Motor neuron (in vitro differentiated cells): ENCODE data around the gene ARL3. TPM values are rescaled to one million over a fixed set of nuclear protein-coding genes. Genes with fewer than 3 reads are reported as not detected.
"Not testable (repeated sequence)": the region's sequence is repeated elsewhere in the genome, so short reads cannot be mapped to it uniquely, and the experiment has no call there.

ENCODE experiments used
- ATAC-seq, 8 experiments: fragments of 200-7000 bp; cut with Tn5 transposase; replicated peaks in 6 of 8; 2 replicates each; pipeline ENCODE4 v1.8.0; 2021; ENCODE audit warnings: mild to moderate bottlenecking in 8 of 8, moderate library complexity in 8 of 8
- H3K27ac ChIP-seq, 2 donors: fragments of 250-450 bp; sonication (Bioruptor Pico); 2 replicates each; pipeline ENCODE4 v1.9.0; 2021; ENCODE audit warnings: antibody characterized with exemption in 2 of 2, mild to moderate bottlenecking in 2 of 2, moderate library complexity in 1 of 2
- H3K4me1 ChIP-seq, 2 donors: fragments of 250-450 bp; sonication (Bioruptor Pico); replicated peaks in 1 of 2; 2 replicates each; pipeline ENCODE4 v1.6.1; 2021; ENCODE audit warnings: antibody characterized with exemption in 2 of 2, mild to moderate bottlenecking in 2 of 2, moderate library complexity in 1 of 2
- H3K4me3 ChIP-seq, 5 donors: fragments of 250-450 bp; sonication (Bioruptor Pico); 2 replicates each; pipeline ENCODE4 v1.9.0; 2021; ENCODE audit warnings: antibody characterized with exemption in 5 of 5, mild to moderate bottlenecking in 5 of 5, moderate library complexity in 4 of 5
- WGBS, 10 experiments: fragments of 450-650 bp; shearing (Covaris generic); methylation state at CpG; one replicate each; pipeline ENCODE4 v1.0.0; 2022; 5-methylcytosine and 5-hydroxymethylcytosine counted together
- in situ Hi-C, 9 experiments: fragments of 400-800 bp; cut with MboI; loops; one replicate each; pipeline ENCODE4 v1.15.0; 2021; ENCODE audit warnings: low sequenced_read_pairs in 9 of 9, low pct_unique_long_range_greater_than_20kb in 2 of 9; ENCODE audit not compliant: unreplicated experiment in 9 of 9
- total RNA-seq, 8 experiments: library from RNA; unstranded; fragments of 300-600 nt; gene quantifications; 2 replicates each; pipeline versions ENCODE4 v1.2.3 to v1.2.4, GENCODE V29; 2022

Gene ARL3
- total RNA-seq, 8 experiments from 2014 or later, result 4.9 to 29.8 (median 19.4) TPM

DNA sequence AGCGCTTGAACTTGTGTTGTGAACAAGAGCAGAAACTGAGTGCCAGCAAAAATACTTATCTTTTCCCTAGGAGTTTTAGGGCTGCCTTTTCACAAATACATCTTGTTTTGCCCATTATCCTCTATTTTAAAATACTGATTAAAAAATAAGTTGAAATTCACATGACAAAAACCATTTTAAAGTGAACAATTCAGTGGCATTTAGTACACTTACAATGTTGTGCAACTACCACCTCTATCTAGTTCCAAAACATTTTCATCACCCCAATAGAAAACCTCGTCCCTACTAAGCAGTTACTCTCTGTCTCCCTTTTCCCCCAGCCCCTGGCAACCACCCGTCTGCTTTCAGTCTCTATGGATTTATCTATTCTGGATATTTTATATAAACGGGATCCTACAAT is 31.0 kb upstream of the ARL3 start:
- no peak for ATAC-seq
- WGBS, 10 experiments, result 0 to 100% (median 76%) methylated on average over 1 to 4 of the region's 4 CpGs; no CpG with 5 or more reads in 1 of the 10 experiments
- peaks cover 0 to 8% of the 10 kb centered on the region in 2 donors for H3K4me1 ChIP-seq
- in situ Hi-C loops, result loop anchor here in 4 of 9 experiments (25.0 kb wide), 3 partner anchors 142 to 317 kb away; partner anchors contain the start of gene CNNM2 (in 3 of the 4)
- peak overlapping the region in 2 of 5 donors; percentile 69 for H3K4me3 ChIP-seq
- H3K27ac ChIP-seq, result no peak overlapping the region

DNA sequence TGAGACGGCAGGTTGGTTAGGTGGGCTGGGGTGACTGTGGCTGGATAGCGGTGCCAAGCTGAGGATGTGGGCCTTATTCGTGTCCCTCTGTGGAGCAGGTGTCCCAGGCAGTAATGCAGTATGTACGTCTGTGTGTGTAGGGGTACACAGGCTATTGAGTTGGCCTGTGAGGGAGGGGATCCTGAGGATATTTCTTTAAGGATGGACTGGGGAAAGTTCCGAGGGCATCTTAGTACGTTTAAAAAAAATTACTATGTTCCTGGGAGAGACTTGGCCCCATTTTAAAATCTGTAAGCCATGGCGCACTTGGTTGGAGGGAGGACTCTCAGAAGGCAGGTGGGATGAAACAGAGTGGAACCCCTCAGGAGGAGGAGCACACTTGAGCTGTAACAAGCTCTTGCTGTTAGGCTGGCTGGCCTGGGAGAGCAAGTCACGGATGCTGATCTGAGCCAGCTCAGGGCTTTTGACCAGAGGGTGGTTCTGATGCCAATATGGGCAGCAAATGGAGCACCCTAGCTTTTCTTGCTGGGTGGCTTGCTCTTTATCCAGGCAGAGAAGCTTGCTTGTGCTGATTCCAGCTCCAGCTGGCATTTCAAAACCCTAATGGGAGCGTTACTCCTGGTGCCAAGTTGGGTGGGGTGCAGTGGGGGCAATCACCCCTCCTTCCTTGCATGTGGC is 30.3 kb upstream of the ARL3 start:
- Histone ChIP-seq H3K27ac (peak overlapping the region; percentile 18 to 46), H3K4me1 (peaks cover 0 to 8% of the 10 kb centered on the region in 2 donors), H3K4me3 (peak overlapping the region; percentile 69 to 79 (median 69))
- WGBS, 10 experiments, result 0 to 40% (median 12%) methylated on average over 1 to 7 of the region's 9 CpGs; no CpG with 5 or more reads in 1 of the 10 experiments
- in situ Hi-C loops, result loop anchor here in 4 of 9 experiments (25.0 kb wide), 3 partner anchors 143 to 318 kb away; partner anchors contain the start of gene CNNM2 (in 3 of the 4)
- ATAC-seq, result peak; percentile 4 to 17 (median 10)

DNA sequence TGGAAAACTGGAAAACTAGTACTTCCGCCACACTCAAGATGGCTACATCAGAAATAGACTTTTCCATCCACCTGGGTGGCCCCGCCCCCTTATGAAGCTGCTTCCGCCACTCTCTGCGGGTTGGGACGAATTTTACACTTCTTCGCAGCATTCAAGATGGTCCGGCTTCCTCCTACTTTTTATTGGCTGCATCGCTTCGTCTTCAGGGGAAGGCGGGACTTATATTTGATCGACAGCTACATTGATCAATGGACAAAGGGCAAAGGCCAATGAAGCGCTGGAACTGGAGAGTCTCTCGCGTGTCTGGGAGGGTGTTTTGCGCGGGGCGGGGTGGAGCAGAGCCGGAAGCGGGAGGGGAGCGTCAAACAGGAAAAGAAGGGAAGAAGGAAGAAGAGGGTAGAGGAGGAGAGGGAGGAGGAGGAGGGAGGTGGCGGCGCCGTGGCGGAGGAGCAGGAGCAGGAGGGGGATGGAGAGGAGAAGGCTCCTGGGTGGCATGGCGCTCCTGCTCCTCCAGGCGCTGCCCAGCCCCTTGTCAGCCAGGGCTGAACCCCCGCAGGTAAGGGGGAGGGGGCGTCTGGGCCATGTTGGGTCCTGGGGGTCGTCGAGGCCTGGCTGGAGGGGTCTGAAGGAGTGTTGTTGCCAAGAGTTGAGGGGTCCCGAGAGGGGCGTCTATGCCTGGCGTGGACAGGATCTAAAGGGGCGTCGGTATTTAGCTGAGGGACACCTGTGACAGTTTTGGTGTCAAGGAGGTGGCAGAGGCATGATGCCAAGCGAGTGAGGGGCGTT is 29.6 kb upstream of the ARL3 start, which contains the start of gene WBP1L:
TSS of gene WBP1L (plus strand) at position 361 of the 786 bp plus-strand sequence. CDS start at position 467, 106 bp downstream.
- Histone ChIP-seq H3K4me3 (peak within 1 kb of the TSS; percentile 69 to 79 (median 69)), H3K4me1 (peaks cover 0 to 8% of the 10 kb centered on the region in 2 donors), H3K27ac (peak within 1 kb of the TSS; percentile 18 to 46)
- in situ Hi-C loops, result loop anchor here in 4 of 9 experiments (25.0 kb wide), 3 partner anchors 144 to 319 kb away; partner anchors contain the start of gene CNNM2 (in 3 of the 4)
- 0 to 2% (median 0%) methylated on average over 1 to 11 of the region's 37 CpGs; no CpG with 5 or more reads in 1 of the 10 experiments for WGBS, 10 experiments
- ATAC-seq, result peak; percentile 93 to 98 (median 96)

DNA sequence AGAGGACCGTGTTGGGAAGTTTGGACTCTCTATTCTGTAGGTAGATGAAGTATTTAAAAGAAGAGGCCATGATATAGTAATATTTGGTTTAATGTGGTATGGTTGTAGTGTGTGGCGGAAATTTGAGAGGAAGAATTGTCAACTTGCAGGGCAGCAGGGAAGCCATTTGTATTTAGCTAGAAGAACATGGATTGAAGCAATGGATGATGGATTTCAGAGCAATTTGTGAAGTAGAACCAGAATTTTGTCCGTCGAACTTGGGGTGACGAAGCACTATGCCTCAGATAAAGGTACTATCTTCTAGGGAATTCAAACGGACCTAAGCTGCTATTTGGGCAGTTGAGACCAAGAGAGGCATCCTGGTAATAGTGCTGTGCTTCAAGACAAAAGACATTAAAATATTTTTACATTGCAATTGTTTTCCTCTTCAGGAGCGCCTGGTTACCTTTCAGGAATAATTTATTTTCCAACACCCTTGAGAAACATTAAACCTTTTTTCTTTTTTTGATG is 28.9 kb upstream of the ARL3 start:
- H3K4me3 ChIP-seq, result peak overlapping the region; percentile 6 to 69 (median 10)
- WGBS, 10 experiments, result 0 to 94% (median 33%) methylated on average over 1 to 7 of the region's 7 CpGs; no CpG with 5 or more reads in 1 of the 10 experiments
- peak in 1 of 8 experiments; percentile 1 for ATAC-seq
- H3K27ac ChIP-seq, result no peak overlapping the region
- in situ Hi-C loops, result loop anchor here in 4 of 9 experiments (25.0 kb wide), 3 partner anchors 144 to 319 kb away; partner anchors contain the start of gene CNNM2 (in 3 of the 4)
- H3K4me1 ChIP-seq, result peaks cover 0 to 8% of the 10 kb centered on the region in 2 donors

DNA sequence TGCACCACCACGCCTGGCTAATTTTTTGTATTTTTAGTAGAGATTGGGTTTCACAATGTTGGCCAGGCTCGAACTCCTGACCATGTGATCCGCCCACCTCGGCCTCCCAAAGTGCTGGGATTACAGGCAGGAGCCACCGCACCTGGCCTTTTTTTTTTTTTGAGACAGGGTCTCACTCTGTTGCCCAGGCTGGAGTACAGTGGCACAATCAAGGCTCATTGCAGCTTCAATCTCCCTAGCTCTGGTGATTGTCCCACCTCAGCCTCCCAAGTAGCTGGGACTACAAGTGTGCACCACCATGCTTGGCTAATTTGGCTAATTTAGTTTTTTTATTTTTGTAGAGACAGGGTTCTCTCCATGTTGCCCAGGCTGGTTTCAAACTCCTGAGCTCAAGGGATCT is 28.1 kb upstream of the ARL3 start:
- H3K27ac ChIP-seq, ATAC-seq, H3K4me1 ChIP-seq, H3K4me3 ChIP-seq: not testable (repeated sequence)
- in situ Hi-C loops, result loop anchor here in 4 of 9 experiments (25.0 kb wide), 3 partner anchors 145 to 320 kb away; partner anchors contain the start of gene CNNM2 (in 3 of the 4)
- WGBS, 10 experiments, result 83 to 100% (median 100%) methylated on average over 1 to 5 of the region's 5 CpGs; no CpG with 5 or more reads in 2 of the 10 experiments

DNA sequence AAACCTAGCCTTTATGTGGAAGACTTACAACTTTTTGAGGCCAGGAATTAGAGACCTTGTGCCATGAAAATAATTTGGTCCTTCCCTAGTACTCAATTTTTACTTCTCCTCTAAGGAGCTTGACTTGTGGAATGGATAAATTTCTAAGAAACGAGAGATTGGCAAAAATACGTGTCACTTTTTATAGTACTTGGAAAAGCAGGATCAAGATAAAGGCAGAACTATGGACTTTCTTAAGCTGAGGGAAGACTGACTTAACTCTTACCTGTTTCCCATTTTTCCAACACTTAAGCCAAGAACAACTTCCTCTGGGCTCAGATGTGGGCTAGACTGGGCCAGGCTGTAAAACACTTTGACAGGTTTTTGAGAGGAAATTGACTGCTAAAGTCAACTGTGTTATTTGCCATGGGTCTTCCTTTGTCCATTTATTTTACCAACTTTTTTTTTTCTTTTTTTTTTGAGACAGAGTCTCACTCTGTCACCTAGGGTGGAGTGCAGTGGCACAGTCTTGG is 27.6 kb upstream of the ARL3 start:
- WGBS, 10 experiments, result 40 to 100% (median 100%) methylated on average over 1 to 2 of the region's 2 CpGs; no CpG with 5 or more reads in 3 of the 10 experiments
- H3K4me1 ChIP-seq, result peaks cover 0 to 8% of the 10 kb centered on the region in 2 donors
- in situ Hi-C loops, result loop anchor here in 4 of 9 experiments (25.0 kb wide), 3 partner anchors 146 to 321 kb away; partner anchors contain the start of gene CNNM2 (in 3 of the 4)
- ATAC-seq, result no peak
- no peak overlapping the region for H3K4me3 ChIP-seq
- H3K27ac ChIP-seq, result no peak overlapping the region

DNA sequence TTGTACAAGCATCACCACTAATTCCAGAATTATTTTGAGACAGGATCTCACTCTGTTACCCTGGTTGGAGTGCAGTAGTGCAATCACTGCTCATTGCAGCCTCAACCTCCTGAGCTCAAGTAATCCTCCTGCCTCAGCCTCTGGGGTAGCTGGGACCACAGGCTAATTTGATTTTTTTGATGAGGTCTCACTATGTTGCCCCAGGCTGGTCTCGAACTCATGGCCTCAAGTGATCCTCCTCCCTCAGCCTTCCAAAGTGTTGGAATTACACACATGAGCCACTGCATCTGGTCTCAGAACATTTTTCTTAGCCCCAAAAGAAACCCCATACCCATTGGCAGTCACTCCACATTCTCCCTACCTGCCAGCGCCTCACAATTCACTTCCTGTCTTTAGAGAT is 26.0 kb upstream of the ARL3 start:
- no peak for ATAC-seq

DNA sequence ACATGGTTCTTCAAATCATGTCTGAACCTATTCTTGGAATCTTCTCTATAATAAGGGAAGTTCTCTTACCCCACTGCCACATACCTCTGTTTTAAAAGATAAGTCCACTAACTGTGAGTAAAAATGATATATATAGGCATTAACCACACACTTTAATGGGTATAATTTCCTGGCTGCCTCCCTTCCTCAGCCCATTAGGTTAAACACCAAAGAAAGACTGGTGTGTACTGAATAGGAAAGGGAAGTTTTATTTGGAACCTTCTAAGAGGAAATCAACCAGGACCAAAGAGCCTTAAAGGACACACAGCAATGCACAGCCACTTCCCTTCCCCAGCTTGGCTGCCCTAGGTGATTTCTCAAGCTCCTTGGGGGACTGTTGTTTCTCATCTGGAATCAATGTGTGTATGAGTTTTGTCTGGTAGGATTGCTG is 24.5 kb upstream of the ARL3 start:
- Histone ChIP-seq H3K4me3 (no peak overlapping the region), H3K27ac (no peak overlapping the region), H3K4me1 (peaks cover 0 to 5% of the 10 kb centered on the region in 2 donors)
- no peak for ATAC-seq
- in situ Hi-C loops, result loop anchor here in 4 of 9 experiments (25.0 kb wide), 3 partner anchors 149 to 324 kb away; partner anchors contain the start of gene CNNM2 (in 3 of the 4)

More for the DNA sequence above, 26.0 kb upstream of the ARL3 start:
- H3K27ac ChIP-seq, result no peak overlapping the region
- no peak overlapping the region for H3K4me3 ChIP-seq
- in situ Hi-C loops, result loop anchor here in 4 of 9 experiments (25.0 kb wide), 3 partner anchors 147 to 322 kb away; partner anchors contain the start of gene CNNM2 (in 3 of the 4)
- peaks cover 0 to 8% of the 10 kb centered on the region in 2 donors for H3K4me1 ChIP-seq
- 40 to 100% (median 84%) methylated on average over 1 to 2 of the region's 2 CpGs; no CpG with 5 or more reads in 4 of the 10 experiments for WGBS, 10 experiments

DNA sequence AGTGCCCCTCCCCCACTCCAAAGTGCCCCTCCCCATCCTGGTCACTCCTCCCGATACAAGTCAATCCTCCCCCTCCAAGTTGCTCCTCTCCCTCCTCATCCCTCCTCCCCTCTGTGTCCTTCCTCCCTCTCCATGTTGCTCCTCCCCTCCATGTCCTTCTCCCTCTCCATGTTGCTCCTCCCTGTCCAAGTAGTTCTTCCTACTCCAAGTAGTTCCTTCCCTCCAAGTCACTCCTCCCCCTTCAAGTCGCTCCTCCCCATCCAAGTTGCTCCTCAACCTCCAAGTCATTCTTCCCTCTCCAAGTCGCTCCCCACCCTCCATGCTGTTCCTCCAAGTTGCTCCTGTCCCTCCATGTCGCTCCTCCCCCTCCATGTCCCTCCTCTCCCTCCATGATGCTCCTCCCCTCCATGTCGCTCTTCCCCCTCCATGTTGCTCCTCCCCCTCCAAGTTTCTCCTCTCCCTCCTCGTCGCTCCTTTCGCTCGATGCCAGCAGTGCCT is 20.9 kb upstream of the ARL3 start:
- in situ Hi-C loops, result loop anchor here in 4 of 9 experiments (25.0 kb wide), 3 partner anchors 152 to 327 kb away; partner anchors contain the start of gene CNNM2 (in 3 of the 4)
- ATAC-seq, result peak in 5 of 8 experiments; percentile 4 to 44 (median 18)
- Histone ChIP-seq H3K27ac (no peak overlapping the region), H3K4me1 (no peaks in the 10 kb centered on the region), H3K4me3 (no peak overlapping the region)
- 40% methylated on average over 2 of the region's 9 CpGs; no CpG with 5 or more reads in 9 of the 10 experiments for WGBS, 10 experiments

DNA sequence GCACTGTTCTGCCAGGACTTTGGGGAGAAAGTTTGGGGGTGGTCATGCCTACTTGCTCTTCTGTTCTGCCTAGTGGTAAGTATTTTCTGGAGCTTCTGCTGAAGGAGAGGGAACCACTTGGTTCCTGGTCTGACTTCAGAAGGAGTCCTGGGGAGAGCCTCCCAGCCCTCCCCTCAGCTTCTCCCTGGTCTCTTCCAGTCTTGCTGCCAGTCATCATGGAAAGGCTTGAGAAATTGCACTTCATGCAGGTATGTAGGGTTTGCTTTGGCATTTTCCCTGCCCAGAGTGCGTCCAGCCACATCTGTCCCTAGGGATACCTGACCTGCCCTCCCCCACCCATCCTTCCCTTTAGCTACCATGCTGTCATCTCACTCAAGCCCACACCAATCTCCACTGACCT is 18.5 kb upstream of the ARL3 start:
- in situ Hi-C loops, result loop anchor here in 4 of 9 experiments (25.0 kb wide), 3 partner anchors 155 to 330 kb away; partner anchors contain the start of gene CNNM2 (in 3 of the 4)
- H3K4me1 ChIP-seq, result peaks cover 0 to 11% of the 10 kb centered on the region in 2 donors
- ATAC-seq, result no peak
- no peak overlapping the region for H3K27ac ChIP-seq
- no peak overlapping the region for H3K4me3 ChIP-seq
- 0% methylated on average over 1 of the region's 1 CpG; no CpG with 5 or more reads in 9 of the 10 experiments for WGBS, 10 experiments

DNA sequence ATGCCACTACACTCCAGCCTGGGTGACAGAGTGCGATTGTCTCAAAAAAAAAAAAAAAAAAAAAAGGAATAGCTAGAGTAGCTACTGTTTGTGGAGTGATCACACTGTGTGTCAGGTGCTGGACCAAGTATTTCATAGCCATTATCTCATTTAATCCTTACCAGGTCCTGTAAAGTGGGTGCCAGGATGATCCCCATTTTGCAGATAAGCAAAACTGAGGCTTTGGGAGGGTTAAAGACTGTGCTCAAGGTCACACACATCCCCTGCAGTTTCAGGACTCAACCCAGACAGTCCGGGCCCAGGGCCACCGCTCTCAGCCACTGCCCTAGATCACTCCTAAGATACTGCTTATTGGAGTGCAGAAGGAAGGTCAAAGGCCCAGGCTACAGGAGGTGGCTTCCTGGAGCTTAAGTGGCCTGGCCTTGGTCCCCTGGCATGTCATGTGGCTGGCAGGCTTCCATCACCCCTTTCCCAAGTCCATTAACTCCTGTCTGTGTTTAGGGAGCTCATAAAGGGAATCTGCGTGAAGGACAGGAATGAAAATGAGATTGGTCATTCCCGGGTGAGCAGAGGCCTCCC is 17.1 kb upstream of the ARL3 start:
- H3K4me3 ChIP-seq, result no peak overlapping the region
- in situ Hi-C loops, result loop anchor here in 4 of 9 experiments (25.0 kb wide), 3 partner anchors 156 to 331 kb away; partner anchors contain the start of gene CNNM2 (in 3 of the 4)
- 80 to 98% (median 89%) methylated on average over 1 to 5 of the region's 5 CpGs; no CpG with 5 or more reads in 3 of the 10 experiments for WGBS, 10 experiments
- no peak for ATAC-seq
- peaks cover 0 to 11% of the 10 kb centered on the region in 2 donors for H3K4me1 ChIP-seq
- H3K27ac ChIP-seq, result no peak overlapping the region
